Lower lobe of right lung (tissue), 2 donors: Measurements from ENCODE around the gene ANKS6. TPM values are rescaled to one million over a fixed set of nuclear protein-coding genes. Genes with fewer than 3 reads are reported as not detected.

Source experiments
- ATAC-seq, 2 donors: fragments of 200-7000 bp; cut with Tn5 transposase; one replicate each; pipeline ENCODE4 v1.9.1; 2020 to 2022; ENCODE audit warnings: mild to moderate bottlenecking in 2 of 2, moderate library complexity in 2 of 2
- DNase-seq: peaks from one replicate; pipeline ENCODE4 v3.0.0-alpha.2; 2020
- H3K27ac ChIP-seq: fragments of 200-600 bp; one replicate; pipeline ENCODE4 v1.8.0; 2022
- H3K27me3 ChIP-seq: fragments of 200-600 bp; one replicate; pipeline ENCODE4 v1.8.0; 2022; ENCODE audit warnings: low read depth
- H3K36me3 ChIP-seq: fragments of 200-600 bp; one replicate; pipeline ENCODE4 v1.8.0; 2022; ENCODE audit warnings: mild to moderate bottlenecking
- H3K4me1 ChIP-seq: fragments of 200-600 bp; one replicate; pipeline ENCODE4 v1.8.0; 2022
- H3K4me3 ChIP-seq: fragments of 200-600 bp; one replicate; pipeline ENCODE4 v1.8.0; 2022; ENCODE audit warnings: mild to moderate bottlenecking
- H3K9me3 ChIP-seq: fragments of 200-600 bp; one replicate; pipeline ENCODE4 v1.8.0; 2022
- CTCF ChIP-seq: fragments of 200-600 bp; IDR thresholded peaks from one replicate; pipeline ENCODE4 v1.8.0; 2022; ENCODE audit warnings: antibody characterized with exemption, mild to moderate bottlenecking
- intact Hi-C: fragments of 100-400 bp; cut with DNase I; formaldehyde crosslinking; loops from one replicate; pipeline ENCODE4 v1.11.0; 2022
- total RNA-seq: library from RNA; stranded (reverse); fragmentation: NEBNext Ultra II Directional; extraction: Animal tissue kit (Norgen Biotek cat#: 25700); gene quantifications from one replicate; pipeline ENCODE4 v1.2.1, GENCODE V29; 2021
- donor health status: DM: no; HTN: yes; CAD: no; lungs with severe emphysema.

Gene ANKS6
- total RNA-seq, 1 donor from 2014 or later = 16.5 TPM

- no peak overlapping the region for H3K4me3 ChIP-seq
- no peaks in the 10 kb centered on the region for H3K27me3 ChIP-seq
- H3K9me3 ChIP-seq = no peaks in the 10 kb centered on the region
- intact Hi-C loops = no loop called here
- no peak for ATAC-seq
- DNase-seq = no peak
- H3K36me3 ChIP-seq = peaks cover 8% of the 10 kb centered on the region
- H3K4me1 ChIP-seq = peaks cover 25% of the 10 kb centered on the region
- H3K27ac ChIP-seq = no peak overlapping the region
- TF ChIP-seq CTCF = no peak
Measured at GRCh38 chr9:98790134-98790841, 6.1 kb downstream of the ANKS6 start.

- Histone ChIP-seq H3K36me3 (peaks cover 8% of the 10 kb centered on the region), H3K4me3 (no peak overlapping the region), H3K4me1 (peaks cover 18% of the 10 kb centered on the region), H3K27ac (no peak overlapping the region), H3K9me3 (no peaks in the 10 kb centered on the region), H3K27me3 (no peaks in the 10 kb centered on the region)
- DNase-seq (no peak), ATAC-seq (no peak)
- intact Hi-C loops = no loop called here
- no peak for TF ChIP-seq CTCF
Measured at GRCh38 chr9:98789483-98790133, 6.7 kb downstream of the ANKS6 start.

GRCh38 chr9:98787766-98788335 is 8.5 kb downstream of the ANKS6 start:
- Histone ChIP-seq H3K9me3 (no peaks in the 10 kb centered on the region), H3K4me3 (no peak overlapping the region), H3K27ac (no peak overlapping the region), H3K36me3 (peaks cover 8% of the 10 kb centered on the region), H3K4me1 (peaks cover 16% of the 10 kb centered on the region), H3K27me3 (no peaks in the 10 kb centered on the region)
- intact Hi-C loops = no loop called here
- DNase-seq = no peak
- ATAC-seq = no peak
- no peak for TF ChIP-seq CTCF

- no peak for DNase-seq
Measured at GRCh38 chr9:98786750-98787510, 9.4 kb downstream of the ANKS6 start.

More at GRCh38 chr9:98786750-98787510, 9.4 kb downstream of the ANKS6 start:
- Histone ChIP-seq H3K36me3 (peaks cover 14% of the 10 kb centered on the region), H3K4me1 (peaks cover 22% of the 10 kb centered on the region), H3K27me3 (no peaks in the 10 kb centered on the region), H3K9me3 (no peaks in the 10 kb centered on the region), H3K4me3 (no peak overlapping the region), H3K27ac (no peak overlapping the region)
- intact Hi-C loops = no loop called here
- no peak for TF ChIP-seq CTCF
- ATAC-seq = no peak
